Astrocyte (in vitro differentiated cells and primary cell): Measurements from ENCODE around the gene PEMT.

Experiments used
- EZH2 ChIP-seq: IDR thresholded peaks from 2 replicates; pipeline ENCODE4 v1.6.1; 2012; ENCODE audit warnings: mild to moderate bottlenecking, low read length, inconsistent platforms; ENCODE audit not compliant: insufficient read depth
- TF ChIP-seq, protein P1 (sequence below): IDR thresholded peaks from 2 replicates; pipeline ENCODE4 v1.5.1; 2011; ENCODE audit warnings: low read depth, mild to moderate bottlenecking, inconsistent platforms, low read length, moderate library complexity; ENCODE audit not compliant: insufficient read depth

GRCh38 chr17:17484451-17484899 lies 107.0 kb downstream of the PEMT start:
- TF ChIP-seq, protein P1, sequence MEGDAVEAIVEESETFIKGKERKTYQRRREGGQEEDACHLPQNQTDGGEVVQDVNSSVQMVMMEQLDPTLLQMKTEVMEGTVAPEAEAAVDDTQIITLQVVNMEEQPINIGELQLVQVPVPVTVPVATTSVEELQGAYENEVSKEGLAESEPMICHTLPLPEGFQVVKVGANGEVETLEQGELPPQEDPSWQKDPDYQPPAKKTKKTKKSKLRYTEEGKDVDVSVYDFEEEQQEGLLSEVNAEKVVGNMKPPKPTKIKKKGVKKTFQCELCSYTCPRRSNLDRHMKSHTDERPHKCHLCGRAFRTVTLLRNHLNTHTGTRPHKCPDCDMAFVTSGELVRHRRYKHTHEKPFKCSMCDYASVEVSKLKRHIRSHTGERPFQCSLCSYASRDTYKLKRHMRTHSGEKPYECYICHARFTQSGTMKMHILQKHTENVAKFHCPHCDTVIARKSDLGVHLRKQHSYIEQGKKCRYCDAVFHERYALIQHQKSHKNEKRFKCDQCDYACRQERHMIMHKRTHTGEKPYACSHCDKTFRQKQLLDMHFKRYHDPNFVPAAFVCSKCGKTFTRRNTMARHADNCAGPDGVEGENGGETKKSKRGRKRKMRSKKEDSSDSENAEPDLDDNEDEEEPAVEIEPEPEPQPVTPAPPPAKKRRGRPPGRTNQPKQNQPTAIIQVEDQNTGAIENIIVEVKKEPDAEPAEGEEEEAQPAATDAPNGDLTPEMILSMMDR, result no peak
- TF ChIP-seq EZH2, result no peak
